IPS-18a (cell line): ENCODE measurements around the gene PCARE.

Experiments
- H3K27ac ChIP-seq: one replicate; pipeline ENCODE4 v1.5.1; 2013; ENCODE audit warnings: low read length
- H3K27me3 ChIP-seq: one replicate; pipeline ENCODE4 v1.6.1; 2013; ENCODE audit warnings: mild to moderate bottlenecking, low read length; ENCODE audit not compliant: control insufficient read depth, insufficient read depth
- H3K36me3 ChIP-seq: one replicate; pipeline ENCODE4 v1.6.1; 2013; ENCODE audit warnings: low read depth, low read length; ENCODE audit not compliant: control insufficient read depth
- H3K4me1 ChIP-seq: one replicate; pipeline ENCODE4 v1.6.1; 2013; ENCODE audit warnings: low read depth, low read length; ENCODE audit not compliant: control insufficient read depth
- H3K4me3 ChIP-seq: one replicate; pipeline ENCODE4 v1.5.1; 2013; ENCODE audit warnings: low read length
- H3K9ac ChIP-seq: one replicate; pipeline ENCODE4 v1.6.1; 2013; ENCODE audit warnings: mild to moderate bottlenecking, low read length, moderate library complexity
- H3K9me3 ChIP-seq: one replicate; pipeline ENCODE4 v1.6.1; 2013; ENCODE audit warnings: low read depth, low read length; ENCODE audit not compliant: control insufficient read depth

Gene PCARE

DNA sequence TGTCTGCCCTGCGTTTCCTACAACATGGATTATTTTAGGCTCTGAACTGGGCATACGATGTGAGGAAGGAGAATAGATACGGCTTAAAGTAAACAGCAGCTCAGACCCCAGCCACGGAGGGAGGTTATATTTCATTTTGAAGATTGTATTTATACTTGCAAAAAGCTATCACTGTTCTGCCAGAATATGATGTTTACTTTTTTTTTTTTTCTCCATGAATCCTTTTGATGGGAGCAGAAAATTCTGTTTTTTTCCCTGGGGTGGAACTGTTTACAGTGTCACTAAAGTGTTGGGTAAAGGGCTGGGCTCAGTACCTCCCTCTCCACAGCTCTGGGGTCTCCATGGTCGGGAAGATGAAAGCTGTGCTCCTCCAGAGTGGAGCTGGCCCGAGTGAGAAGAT is 13.1 kb downstream of the PCARE start:
- Histone ChIP-seq H3K9me3 (no peaks in the 10 kb centered on the region), H3K27ac (no peak overlapping the region), H3K27me3 (no peaks in the 10 kb centered on the region), H3K9ac (no peak overlapping the region), H3K4me1 (peaks cover 5% of the 10 kb centered on the region), H3K36me3 (no peaks in the 10 kb centered on the region), H3K4me3 (no peak overlapping the region)

DNA sequence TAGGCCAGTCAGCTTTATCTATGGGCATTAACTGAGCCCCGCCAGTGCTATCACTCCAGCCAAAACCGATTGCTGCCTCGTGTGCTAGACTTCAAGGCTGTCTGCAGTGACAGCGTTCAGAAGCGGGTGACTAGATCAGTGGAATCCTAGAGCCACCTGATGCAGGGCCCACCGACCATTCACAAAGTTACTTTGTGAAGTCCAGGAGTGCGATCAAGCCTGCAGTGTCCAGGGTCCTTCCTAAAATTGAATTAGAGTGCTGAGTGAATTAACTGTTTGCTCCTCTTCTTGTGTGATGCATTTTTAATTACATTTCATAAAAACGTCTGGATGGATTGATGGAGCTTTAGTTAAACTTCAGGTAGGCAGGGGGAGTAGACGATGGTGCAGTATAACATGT is 13.9 kb downstream of the PCARE start:
- Histone ChIP-seq H3K27ac (no peak overlapping the region), H3K27me3 (no peaks in the 10 kb centered on the region), H3K36me3 (no peaks in the 10 kb centered on the region), H3K4me1 (peaks cover 4% of the 10 kb centered on the region), H3K9ac (no peak overlapping the region), H3K4me3 (no peak overlapping the region), H3K9me3 (no peaks in the 10 kb centered on the region)

DNA sequence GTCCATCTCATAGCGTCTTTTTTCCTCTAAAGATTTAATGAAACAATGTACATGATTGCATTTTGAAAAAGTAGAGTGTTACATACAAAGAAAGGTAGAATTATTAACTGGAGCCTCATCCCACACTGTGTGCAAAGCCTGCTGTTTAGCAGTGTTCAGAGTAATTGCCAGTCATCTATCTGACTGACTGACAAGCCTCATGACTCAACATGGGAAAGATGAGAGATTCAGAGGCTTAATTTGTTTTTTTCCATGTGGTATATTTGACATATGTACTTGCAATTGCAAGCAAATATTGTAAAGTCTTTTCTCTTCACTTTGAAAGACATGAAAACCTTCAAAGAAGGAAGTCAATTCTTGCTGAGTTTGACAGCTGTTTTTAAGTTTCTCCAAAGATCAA is 14.7 kb downstream of the PCARE start:
- no peak overlapping the region for H3K9ac ChIP-seq
- H3K27ac ChIP-seq, result no peak overlapping the region
- H3K36me3 ChIP-seq, result no peaks in the 10 kb centered on the region
- H3K9me3 ChIP-seq, result no peaks in the 10 kb centered on the region
- no peaks in the 10 kb centered on the region for H3K4me1 ChIP-seq
- H3K27me3 ChIP-seq, result no peaks in the 10 kb centered on the region
- no peak overlapping the region for H3K4me3 ChIP-seq

DNA sequence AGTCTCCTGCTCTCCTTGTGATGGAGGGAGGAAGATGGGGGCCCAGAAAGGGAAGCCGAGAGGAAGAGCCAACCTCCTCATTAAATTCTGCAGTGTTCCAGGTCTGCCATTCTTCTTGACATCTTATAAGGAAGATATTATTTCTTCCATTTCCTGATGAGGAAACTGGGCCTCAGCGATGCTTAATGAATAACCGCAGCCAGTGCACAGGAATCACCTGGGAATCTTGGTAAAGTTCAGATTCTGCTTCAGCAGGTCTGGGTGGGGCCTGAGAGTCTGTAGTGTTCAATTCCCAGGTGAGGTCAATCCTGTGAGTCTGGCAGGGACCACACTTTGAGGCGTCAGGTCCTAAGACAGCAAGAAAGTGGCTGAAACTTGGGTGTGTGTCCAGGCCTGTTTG is 17.3 kb downstream of the PCARE start:
- no peak overlapping the region for H3K9ac ChIP-seq
- no peaks in the 10 kb centered on the region for H3K27me3 ChIP-seq
- no peak overlapping the region for H3K27ac ChIP-seq

DNA sequence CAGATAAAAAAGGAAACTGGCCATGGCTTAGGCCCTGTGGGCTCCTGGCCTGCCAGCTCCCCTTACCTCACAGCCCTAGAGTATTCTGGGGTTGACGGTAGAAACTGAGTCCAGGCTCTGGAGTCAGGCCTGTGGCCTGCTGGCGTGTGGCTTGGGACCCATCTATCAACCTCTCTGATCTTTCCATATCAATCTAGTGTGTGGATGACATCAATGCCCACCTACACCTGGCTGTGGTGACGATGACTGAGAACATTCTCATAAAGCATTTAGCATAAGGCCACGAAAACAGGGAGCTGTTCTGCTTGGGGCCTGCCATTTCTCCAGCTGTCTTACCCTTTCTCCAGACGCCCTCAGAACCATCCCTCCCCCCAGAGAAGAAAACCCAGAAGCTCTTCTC is 17.9 kb downstream of the PCARE start:
- Histone ChIP-seq H3K4me1 (peaks cover 12% of the 10 kb centered on the region), H3K36me3 (no peaks in the 10 kb centered on the region), H3K9me3 (no peaks in the 10 kb centered on the region), H3K4me3 (no peak overlapping the region), H3K9ac (no peak overlapping the region), H3K27me3 (no peaks in the 10 kb centered on the region), H3K27ac (no peak overlapping the region)

More for the DNA sequence above, 17.3 kb downstream of the PCARE start:
- Histone ChIP-seq H3K4me3 (no peak overlapping the region), H3K9me3 (no peaks in the 10 kb centered on the region), H3K4me1 (peaks cover 12% of the 10 kb centered on the region), H3K36me3 (no peaks in the 10 kb centered on the region)

DNA sequence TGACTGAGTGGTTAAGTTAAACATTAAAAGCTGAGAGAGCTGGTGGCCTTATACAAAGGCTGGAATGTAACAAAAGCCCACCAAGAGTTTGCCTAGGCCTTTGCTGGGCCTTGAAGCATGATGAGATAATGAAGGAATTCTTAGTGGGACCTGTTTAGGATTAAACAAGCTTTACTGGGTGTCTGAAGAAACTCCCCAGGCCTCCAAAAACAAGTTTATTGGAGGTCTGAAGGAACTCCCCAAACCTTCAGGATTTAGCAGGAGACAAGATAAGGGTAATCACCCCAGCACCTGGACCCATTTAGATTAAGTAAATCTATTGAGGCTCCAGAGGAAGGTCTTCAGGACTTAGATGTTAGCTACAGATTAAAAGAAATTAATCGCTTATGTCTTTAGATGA is 18.7 kb downstream of the PCARE start:
- H3K4me1 ChIP-seq, result peaks cover 12% of the 10 kb centered on the region
- H3K9ac ChIP-seq, result no peak overlapping the region
- H3K9me3 ChIP-seq, result no peaks in the 10 kb centered on the region
- H3K36me3 ChIP-seq, result no peaks in the 10 kb centered on the region
- no peaks in the 10 kb centered on the region for H3K27me3 ChIP-seq
- H3K4me3 ChIP-seq, result no peak overlapping the region
- no peak overlapping the region for H3K27ac ChIP-seq

DNA sequence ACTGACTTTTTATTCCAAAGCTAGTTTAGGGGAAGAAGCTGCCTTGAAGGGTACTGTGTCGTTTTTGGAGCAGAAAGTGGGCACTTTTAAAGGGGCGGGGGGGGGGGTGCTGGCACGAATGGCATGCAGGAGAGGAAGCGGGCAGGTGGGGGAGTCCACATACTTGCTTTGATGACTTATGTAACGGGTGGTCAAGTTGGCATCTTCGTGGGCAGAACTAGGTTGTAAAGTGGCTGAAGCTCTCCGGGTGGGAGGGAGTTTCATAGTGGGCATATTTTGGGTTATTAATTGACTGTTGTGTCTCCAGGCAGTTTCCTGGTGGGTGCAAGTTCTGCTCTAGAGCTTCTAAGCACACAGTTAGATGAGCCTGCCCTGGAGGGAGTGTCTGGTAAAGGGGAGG is 19.9 kb downstream of the PCARE start:
- Histone ChIP-seq H3K27ac (no peak overlapping the region), H3K4me1 (peaks cover 12% of the 10 kb centered on the region), H3K4me3 (no peak overlapping the region), H3K9ac (no peak overlapping the region), H3K27me3 (no peaks in the 10 kb centered on the region), H3K9me3 (no peaks in the 10 kb centered on the region), H3K36me3 (no peaks in the 10 kb centered on the region)

DNA sequence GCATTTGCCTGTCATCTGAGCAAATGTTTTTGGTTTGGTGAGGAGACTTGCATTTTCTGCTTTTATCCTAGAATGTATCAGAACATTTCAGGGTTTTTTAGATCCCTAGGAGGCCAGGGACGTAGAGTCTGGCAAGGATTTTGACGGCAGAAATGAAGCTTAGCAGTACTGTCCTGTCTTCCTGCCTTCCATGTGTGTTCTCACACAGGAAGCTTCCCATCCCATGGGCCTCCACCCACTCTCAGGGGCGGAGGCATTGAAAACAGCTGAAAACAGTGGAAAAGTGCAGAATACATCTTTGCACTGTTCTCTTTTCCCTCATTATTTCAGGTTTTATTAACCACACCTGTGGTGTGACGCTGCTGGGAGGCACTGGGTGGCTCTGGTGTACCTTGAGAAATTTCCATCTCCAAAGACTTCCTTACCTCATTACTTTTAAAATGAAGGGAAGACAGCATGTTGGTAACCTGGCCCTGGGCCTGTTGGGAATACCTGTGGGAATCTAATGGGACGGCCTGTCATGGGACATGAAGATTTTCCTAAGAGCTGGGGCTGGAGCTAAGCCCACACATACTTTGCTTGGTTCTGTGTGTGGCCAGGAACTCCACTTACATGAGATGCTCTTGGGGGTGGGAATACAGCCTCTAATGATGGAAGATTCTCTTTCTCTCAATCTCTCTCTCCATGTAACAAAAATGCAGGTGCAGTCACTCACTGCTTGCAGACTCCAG is 20.5 kb downstream of the PCARE start:
- H3K27ac ChIP-seq, result no peak overlapping the region
- no peak overlapping the region for H3K9ac ChIP-seq
- no peaks in the 10 kb centered on the region for H3K36me3 ChIP-seq
- no peak overlapping the region for H3K4me3 ChIP-seq
- H3K9me3 ChIP-seq, result no peaks in the 10 kb centered on the region
- H3K4me1 ChIP-seq, result peaks cover 12% of the 10 kb centered on the region
- H3K27me3 ChIP-seq, result no peaks in the 10 kb centered on the region

DNA sequence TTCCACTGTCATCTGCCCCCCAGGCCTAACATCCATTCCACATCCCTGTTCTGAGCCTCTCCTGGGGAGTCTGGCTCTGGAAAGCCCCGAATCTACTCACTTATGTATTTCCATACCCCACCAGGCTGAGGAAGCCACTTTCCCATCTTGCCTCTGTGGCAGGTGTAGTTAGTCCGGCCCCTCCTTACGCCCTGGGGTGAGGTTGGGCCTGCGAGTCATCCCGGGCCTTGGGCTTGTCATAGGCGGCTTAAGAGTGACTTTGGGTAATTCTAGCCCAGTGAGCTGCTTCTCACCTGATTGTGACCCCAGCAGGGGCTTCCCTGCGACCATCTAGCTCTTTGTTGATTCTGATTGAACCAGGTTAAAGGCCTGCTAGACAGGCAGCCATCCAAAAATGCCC is 21.1 kb downstream of the PCARE start:
- Histone ChIP-seq H3K36me3 (no peaks in the 10 kb centered on the region), H3K9me3 (no peaks in the 10 kb centered on the region), H3K27me3 (no peaks in the 10 kb centered on the region), H3K4me1 (peaks cover 12% of the 10 kb centered on the region), H3K4me3 (no peak overlapping the region), H3K9ac (no peak overlapping the region), H3K27ac (no peak overlapping the region)

DNA sequence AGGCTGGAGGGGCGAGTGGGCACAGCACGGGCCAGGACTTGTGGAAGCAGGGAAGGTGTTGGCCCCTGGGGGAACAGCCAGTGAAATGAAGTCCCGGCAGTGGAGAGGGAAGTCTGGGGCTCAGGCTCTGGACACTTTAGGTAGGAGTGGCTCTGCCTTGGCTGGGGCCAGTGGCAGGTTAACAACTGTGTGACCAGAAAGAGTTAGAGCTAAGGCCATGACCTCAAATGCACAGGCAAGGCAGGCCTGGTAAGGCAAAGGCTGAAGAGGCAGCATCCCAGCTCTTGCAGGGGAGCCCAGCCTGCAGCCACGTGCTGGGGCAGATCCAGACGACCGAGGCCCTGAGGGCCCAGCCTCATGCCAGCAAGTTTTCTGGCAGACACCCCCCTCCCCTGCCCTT is 21.5 kb downstream of the PCARE start:
- Histone ChIP-seq H3K9me3 (no peaks in the 10 kb centered on the region), H3K4me1 (peaks cover 12% of the 10 kb centered on the region), H3K36me3 (no peaks in the 10 kb centered on the region), H3K4me3 (no peak overlapping the region), H3K27me3 (no peaks in the 10 kb centered on the region), H3K9ac (no peak overlapping the region), H3K27ac (no peak overlapping the region)

DNA sequence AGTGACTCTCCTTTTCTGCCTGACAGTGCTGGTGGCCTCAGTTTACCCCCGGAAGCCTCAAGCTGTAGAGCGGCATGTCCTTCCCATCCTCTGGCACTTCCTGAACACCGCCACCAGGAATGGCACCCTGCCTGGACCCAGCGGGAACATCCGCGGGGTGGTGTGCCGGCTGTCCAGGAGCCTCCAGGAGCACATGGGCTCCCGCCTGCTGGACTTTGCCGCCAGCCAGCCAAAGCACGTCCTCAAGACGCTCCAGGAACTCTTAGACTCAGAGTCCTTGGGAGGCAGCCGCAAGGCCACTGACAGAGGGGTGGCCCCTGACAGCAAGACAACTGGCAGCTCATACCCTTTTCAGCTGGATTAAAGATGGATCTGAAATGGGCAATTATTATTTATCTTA is 22.6 kb downstream of the PCARE start:
- no peaks in the 10 kb centered on the region for H3K36me3 ChIP-seq
- H3K27me3 ChIP-seq, result no peaks in the 10 kb centered on the region
- no peak overlapping the region for H3K27ac ChIP-seq
- H3K9me3 ChIP-seq, result no peaks in the 10 kb centered on the region
- H3K9ac ChIP-seq, result no peak overlapping the region
- H3K4me1 ChIP-seq, result peaks cover 12% of the 10 kb centered on the region
- H3K4me3 ChIP-seq, result no peak overlapping the region

DNA sequence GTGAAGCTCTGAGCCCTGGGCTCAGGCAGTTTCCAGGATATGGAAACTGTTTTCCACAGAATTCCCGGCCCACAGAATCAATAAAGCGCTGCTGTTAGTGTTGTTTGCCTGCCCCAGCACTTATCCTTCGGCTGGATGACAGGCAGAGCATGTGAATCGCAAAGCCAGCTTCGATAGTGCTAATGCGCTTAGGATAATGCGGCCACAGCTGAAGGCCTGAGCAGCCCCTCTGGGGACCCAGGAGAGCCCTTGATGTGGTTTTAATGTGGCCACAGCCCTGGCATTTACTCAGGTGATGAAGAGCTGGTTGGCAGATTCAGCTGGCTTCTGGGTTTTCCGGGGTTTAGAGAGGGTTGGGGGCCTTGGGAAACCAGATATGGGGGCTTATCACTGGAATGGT is 23.7 kb downstream of the PCARE start:
- no peaks in the 10 kb centered on the region for H3K9me3 ChIP-seq
- no peak overlapping the region for H3K9ac ChIP-seq
- peaks cover 12% of the 10 kb centered on the region for H3K4me1 ChIP-seq
- H3K4me3 ChIP-seq, result no peak overlapping the region
- no peaks in the 10 kb centered on the region for H3K27me3 ChIP-seq
- H3K36me3 ChIP-seq, result no peaks in the 10 kb centered on the region
- no peak overlapping the region for H3K27ac ChIP-seq
